Activated CD4-positive, alpha-beta T cell treated with anti-CD3 and anti-CD28 coated beads, Interleukin-2, Interleukin-4, amounts not matched to agents 100 ng/mL and 50 ng/mL, durations not matched to agents 16 hours and 8 hours (primary cell): ENCODE data around the gene RAB4B.
"Not testable (repeated sequence)": the region's sequence is repeated elsewhere in the genome, so short reads cannot be mapped to it uniquely, and the experiment has no call there.

Source experiments
- DNase-seq: peaks from one replicate; pipeline ENCODE4 v3.0.0-alpha.2; 2020; ENCODE audit warnings: low spot score

RAB4B gene

DNA sequence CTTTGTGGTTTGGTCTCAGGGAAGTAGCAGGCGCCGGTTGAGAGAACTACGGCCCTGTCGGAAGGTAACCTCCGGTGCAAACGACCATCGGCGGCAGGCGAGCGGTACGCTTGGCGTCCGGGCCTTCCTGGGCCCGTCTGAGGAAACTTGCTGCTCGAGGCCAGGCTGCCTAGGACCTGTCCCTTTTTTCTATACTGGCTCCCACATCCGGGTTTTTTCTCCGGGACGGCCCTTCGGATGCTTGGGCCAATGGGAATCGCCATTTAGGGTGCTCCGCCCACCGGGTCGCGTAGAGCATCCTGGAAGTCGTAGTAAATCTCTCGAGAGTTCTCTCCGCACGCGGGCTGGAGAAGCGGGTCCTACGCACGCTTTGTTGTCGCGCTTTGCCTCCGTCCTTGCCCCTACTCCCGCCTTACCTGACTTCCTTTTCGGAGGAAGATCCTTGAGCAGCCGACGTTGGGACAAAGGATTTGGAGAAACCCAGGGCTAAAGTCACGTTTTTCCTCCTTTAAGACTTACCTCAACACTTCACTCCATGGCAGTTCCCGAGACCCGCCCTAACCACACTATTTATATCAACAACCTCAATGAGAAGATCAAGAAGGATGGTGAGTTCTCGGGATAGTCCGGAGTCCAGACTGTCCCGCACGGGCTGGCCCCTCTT is 27.0 kb upstream of the RAB4B start, which contains the start of gene SNRPA:
Gene SNRPA (plus strand): TSS at position 330 of the 664 bp plus-strand sequence. CDS start 206 bp downstream, at position 536.
- DNase-seq = peak; percentile 98

DNA sequence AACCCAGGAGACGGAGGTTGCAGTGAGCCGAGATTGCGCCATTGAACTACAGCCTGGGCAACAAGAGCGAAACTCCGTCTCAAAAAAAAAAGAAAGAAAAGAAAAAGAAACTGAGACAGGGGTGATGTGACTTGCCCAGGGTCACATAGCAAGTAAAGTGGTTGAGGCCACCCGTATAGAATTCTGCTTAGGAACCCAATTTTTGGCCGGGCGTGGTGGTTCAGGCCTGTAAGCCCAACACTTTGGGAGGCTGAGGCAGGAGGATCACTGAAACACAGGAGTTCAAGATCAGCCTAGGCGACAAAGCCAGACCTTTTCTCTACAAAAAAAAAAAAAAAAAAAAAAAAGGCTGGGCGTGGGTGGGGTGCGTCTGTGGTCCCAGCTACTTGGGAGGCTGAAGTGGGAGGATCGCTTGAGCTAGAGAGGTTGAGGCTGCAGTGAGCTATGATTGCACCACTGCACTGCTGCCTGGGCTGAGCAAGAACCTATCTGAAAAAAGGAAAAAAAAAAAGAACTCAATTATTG is 25.7 kb upstream of the RAB4B start:
- DNase-seq = no peak

DNA sequence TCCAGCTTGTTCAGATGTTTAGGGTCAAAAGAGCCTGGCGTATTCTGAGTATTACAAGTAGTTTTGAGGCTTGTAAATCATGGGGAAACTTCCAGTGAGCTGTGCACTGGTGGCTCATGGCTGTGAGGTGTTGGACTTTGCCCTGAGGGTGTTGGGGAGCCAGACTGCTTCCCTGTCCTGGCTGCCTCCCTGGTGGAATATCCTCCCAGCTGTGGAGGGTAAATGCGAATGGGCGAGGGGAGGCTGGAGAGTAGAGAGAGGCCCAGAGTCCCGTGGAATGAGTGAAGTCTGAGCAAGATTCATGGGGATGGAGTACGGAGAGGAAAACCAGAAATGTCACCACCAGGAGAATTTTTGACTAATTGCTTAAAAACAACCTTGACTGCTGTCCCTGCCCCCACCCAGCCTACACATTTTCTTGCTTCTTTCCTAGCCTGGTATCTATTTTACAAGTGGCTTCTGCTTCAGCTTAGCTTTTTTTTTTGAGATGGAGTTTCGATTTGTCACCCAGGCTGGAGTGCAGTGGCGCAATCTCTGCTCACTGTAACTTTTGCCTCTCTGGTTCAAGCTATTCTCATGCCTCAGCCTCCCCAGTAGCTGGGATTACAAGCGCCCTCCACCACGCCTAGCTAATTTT is 23.3 kb upstream of the RAB4B start:
- DNase-seq = peak; percentile 72

- no peak for DNase-seq
These were observed 22.8 kb upstream of the RAB4B start for GRCh38 chr19:40755248-40755624.

DNA sequence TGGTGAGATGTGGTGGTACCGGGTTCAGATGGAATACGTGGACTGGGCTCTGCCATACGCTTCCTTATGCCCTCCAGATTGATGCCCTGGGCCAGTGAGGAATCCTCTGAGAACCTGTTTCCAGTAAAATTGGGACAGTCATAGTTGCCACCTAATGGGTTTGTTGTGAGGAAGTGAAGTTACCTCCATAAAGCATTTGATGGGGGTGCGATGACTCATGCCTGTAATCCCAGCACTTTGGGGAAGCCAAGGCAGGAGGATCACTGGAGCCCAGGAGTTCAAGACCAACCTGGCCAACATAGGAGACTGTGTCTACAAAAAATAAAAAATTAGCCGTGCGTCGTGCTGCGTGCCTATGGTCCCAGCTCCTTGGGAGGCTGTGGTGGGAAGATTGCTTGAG is 22.3 kb upstream of the RAB4B start:
- no peak for DNase-seq

- no peak for DNase-seq
These were observed 21.4 kb upstream of the RAB4B start for GRCh38 chr19:40756502-40757110.

- no peak for DNase-seq
These were observed 19.6 kb upstream of the RAB4B start for GRCh38 chr19:40758491-40758890.

- no peak for DNase-seq
These were observed 18.7 kb upstream of the RAB4B start for GRCh38 chr19:40759352-40759751.

DNA sequence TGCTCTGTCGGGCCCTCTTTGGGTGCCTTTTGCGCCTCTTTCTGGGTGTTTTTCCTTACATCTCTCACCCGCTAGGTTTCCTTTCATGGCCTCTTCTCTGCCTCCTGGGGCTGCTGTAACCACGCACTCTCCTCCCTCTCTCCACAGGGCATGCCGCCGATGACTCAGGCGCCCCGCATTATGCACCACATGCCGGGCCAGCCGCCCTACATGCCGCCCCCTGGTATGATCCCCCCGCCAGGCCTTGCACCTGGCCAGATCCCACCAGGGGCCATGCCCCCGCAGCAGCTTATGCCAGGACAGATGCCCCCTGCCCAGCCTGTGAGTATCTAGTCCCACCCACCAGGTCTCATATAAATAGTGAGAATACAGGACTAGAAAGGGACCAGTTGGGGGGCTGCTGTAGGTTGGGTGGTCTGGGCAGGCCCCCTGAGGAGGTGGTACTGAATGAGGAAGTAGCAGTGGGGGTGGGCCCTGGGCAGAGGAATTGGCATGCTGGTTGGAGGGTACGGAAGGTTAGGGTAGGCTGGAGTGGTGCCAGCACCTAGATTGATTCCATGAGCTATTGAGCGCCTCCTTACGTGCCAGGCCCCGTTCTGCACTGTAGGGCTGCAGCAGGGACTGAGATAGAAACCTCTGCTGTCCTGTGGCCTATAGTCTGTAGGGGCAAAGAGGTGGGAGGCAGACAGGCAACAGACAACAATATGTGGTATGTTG is 15.1 kb upstream of the RAB4B start:
- no peak for DNase-seq

DNA sequence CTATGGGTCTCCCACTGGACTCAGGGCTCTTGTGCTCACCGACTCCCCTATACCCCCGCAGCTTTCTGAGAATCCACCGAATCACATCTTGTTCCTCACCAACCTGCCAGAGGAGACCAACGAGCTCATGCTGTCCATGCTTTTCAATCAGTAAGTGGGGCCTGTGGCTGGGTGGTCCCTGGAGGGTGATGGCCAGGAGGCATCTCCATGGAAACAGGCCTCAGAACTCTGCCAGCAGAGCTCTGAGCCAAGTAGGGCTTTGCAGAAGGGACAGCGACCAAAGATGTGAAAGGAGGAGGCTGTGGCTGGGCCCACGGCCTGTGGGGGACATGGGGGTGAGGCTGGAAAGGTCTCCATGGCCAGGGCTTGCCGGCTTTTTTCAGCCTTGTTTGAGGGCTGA is 14.5 kb upstream of the RAB4B start:
- DNase-seq = no peak

DNA sequence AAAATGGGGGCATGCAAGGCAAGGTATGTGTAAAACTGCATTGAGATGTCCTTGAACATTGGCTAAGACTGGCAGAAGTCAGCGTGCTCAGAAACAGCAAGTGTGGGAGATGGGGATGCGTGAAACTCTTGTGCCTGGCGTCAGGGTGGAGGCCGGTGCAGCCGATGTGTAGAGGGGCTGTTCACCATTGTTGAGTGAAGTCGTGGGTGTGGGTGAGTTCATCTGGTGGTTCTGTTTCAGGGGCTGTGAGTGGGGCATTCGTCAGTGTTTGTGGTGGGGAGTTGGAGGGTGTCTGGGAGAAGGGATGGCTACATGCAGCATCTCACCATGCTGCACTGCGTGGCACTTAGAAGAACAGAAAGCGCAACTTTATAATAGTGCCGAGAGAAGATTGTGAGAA is 14.1 kb upstream of the RAB4B start:
- DNase-seq = no peak

DNA sequence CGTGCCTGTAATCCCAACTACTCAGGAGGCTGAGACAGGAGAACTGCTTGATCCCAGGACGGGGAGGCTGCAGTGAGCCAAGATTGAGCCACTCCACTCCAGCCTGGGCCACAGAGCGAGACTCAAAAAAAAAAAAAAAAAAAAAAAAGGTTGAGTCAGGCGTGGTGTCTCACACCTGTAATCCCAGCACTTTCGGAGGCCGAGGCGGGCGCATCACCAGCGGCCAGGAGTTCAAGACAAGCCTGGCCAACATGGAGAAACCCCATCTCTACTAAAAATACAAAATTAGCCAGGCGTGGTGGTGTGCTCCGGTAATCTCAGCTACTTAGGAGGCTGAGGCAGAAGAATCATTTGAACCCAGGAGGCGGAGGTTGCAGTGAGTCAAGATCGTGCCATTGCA is 11.7 kb upstream of the RAB4B start:
- DNase-seq = not testable (repeated sequence)

DNA sequence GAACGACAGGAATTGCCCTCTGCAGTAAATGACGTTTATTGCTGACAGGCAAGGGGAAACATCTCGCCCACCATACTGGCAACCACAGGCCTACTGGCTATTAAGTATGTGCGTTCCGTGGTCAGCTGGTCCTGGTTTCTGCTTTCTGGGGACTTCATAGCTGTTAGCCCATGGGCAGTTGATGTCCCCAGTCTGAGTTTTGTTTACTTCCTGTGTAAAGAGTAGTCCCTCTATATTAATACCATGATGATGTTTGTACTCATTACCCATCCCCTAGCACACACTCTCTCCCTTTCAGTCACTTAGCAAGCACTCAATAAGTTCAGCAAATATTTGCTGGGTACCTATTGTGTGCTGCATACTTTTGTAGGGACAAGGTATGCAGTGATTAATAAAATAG is 9.2 kb upstream of the RAB4B start:
- DNase-seq = no peak

DNA sequence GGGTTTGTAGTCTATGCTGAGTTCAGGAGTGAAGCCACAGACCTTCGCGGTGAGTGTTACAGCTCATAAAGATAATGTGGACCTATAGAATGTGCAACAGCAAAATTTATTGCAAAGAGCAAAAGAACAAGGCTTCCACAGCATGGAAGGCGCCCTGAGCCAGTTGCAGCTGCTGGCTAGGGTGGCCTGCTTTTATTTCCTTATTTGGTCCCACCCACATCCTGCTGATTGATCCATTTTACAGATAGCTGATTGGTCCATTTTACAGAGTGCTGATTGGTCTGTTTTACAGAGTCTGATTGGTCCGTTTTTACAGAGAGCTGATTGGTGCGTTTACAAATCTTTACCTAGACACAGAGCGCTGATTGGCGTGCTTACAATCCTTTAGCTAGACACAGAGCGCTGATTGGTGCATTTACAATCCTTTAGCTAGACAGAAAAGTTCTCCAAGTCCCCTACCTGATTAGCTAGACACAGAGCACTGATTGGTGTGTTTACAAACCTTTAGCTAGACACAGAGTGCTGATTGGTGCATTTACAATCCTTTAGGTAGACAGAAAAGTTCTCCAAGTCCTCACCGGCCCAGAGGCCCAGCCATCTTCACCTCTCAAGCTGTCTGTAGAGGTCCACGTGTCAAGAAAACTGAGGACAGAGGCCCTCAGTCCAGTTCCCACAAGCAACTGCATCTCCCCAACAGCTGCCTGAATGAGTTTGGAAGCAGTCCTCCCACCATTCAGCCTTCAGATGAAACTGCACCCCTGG is 6.8 kb upstream of the RAB4B start:
- DNase-seq = peak; percentile 40

- no peak for DNase-seq
These were observed 3.0 kb upstream of the RAB4B start, which contains the start of gene MIA for GRCh38 chr19:40774916-40775631. MIA (plus strand) TSS chr19:40775521; CDS start chr19:40775543, 22 bp downstream.

- no peak for DNase-seq
These were observed 2.4 kb upstream of the RAB4B start for GRCh38 chr19:40775632-40776022.

DNA sequence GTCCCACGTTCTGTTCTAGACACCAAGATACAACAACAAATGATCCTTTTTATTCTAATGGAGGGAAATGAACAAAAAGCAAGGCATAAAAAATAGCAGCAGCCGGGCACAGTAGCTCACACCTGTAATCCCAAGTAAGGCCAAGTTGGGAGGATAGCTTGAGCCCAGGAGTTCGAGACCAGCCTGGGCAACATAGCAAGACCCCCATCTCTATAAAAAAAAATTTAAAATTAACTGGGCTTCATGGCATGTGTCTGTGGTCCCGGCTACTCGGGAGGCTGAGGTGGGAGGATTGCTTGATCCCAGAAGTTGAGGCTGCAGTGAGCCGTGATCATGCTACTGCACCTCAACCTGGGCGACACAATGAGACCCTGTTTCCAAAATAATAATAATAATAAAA is 1.7 kb upstream of the RAB4B start:
- no peak for DNase-seq

DNA sequence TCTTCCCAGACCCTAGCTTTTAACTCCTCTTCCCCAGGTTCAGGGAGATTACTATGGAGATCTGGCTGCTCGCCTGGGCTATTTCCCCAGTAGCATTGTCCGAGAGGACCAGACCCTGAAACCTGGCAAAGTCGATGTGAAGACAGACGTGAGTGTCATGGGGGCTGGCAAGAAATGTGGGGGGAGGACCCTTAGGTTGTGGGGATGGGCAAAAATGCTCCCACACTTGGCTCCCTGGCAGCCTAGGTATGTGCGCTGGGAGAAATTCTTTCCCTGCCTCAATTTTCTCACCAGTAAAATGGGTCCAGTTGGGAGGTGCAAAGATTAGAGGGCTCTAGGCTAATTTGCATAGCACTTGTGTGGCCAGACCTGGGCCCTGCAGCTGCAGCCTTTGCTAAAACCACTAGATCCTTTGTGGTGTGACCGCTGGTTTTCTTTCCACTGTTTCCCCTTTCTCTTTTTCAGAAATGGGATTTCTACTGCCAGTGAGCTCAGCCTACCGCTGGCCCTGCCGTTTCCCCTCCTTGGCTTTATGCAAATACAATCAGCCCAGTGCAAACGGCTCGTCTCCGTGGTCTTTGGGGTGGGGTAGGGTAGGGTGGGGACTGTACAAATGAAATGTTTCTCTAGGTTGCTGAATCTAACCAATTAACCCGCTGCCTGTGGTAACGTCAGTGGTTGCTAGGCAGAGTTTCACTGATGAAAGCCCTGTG is 959 bp upstream of the RAB4B start:
- peak; percentile 95 for DNase-seq

DNA sequence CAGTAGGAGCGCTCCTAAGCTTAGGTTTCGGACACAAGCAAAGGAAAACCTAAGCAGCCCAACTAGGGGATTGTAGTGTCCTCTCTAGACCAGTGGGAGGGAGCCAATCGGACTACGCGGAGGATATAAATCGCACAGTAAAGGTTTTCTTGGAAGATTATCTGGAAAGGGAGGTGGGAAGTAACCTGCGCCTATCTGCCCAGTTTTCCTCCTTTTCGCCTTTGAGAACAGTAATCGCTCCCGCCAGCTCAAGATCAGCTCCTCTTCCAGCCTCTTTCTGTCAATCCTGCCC is 456 bp upstream of the RAB4B start:
- no peak for DNase-seq

GRCh38 chr19:40778706-40779284 is 748 bp downstream of the RAB4B start:
- DNase-seq = no peak
